Measurements from ENCODE around the gene OR11H7. TPM values are rescaled to one million over a fixed set of nuclear protein-coding genes. Genes with fewer than 3 reads are reported as not detected.
A peak's percentile ranks its signal among the peaks of the same experiment; 100 is the strongest.

The OR11H7 gene
- total and polyA plus RNA-seq, 2 of the 4 experiments (the other 2 are of a cell fraction) = not detected

- H3K4me1 ChIP-seq (ENCODE audit: control insufficient read depth, insufficient read depth, low read length) = no peaks in the 10 kb centered on the region
- H2AFZ ChIP-seq (replicated peaks; ENCODE audit: low read length, poor library complexity) = no peak overlapping the region
- no peak overlapping the region for H2AK5ac ChIP-seq (ENCODE audit: low read depth, low read length)
- no peaks in the 10 kb centered on the region for H4K20me1 ChIP-seq (ENCODE audit: insufficient read depth, low read length)
- no peak overlapping the region for H4K8ac ChIP-seq (ENCODE audit: low read depth in 2 of 2, low read length in 2 of 2)
- DNase-seq (no peak), ATAC-seq (ENCODE audit: low read depth) (no peak)
- H2BK15ac ChIP-seq (ENCODE audit: low read depth, low read length) = no peak overlapping the region
- H3K4me2 ChIP-seq (ENCODE audit: low read depth, low read length) = no peak overlapping the region
- H3K9me1 ChIP-seq (ENCODE audit: insufficient read depth, low read length) = no peaks in the 10 kb centered on the region
- no peak overlapping the region for H2BK20ac ChIP-seq (ENCODE audit: low read depth, low read length)
- H3K36me3 ChIP-seq (ENCODE audit: control insufficient read depth, insufficient read depth, low read length) = no peaks in the 10 kb centered on the region
- H3K9ac ChIP-seq (ENCODE audit: low read depth, low read length) = no peak overlapping the region
- H2BK120ac ChIP-seq (ENCODE audit: low read depth, low read length) = no peak overlapping the region
- in situ Hi-C loops (cut with MboI; ENCODE audit: low sequenced_read_pairs) (no loop called here), intact Hi-C loops (cut with micrococcal nuclease) (no loop called here), dilution Hi-C loops (cut with HindIII; ENCODE audit: low sequenced_read_pairs, unreplicated experiment) (no loop called here)
- H3K79me1 ChIP-seq (ENCODE audit: low read depth in 1 of 2, low read length in 2 of 2) = no peaks in the 10 kb centered on the region
- H4K5ac ChIP-seq (ENCODE audit: low read depth, low read length) = no peak overlapping the region
- H3K4ac ChIP-seq (ENCODE audit: low read depth, low read length) = no peak overlapping the region
- no peak overlapping the region for H3K56ac ChIP-seq (ENCODE audit: extremely low read depth, insufficient read depth, low read length)
- ChIA-PET POLR2A (ENCODE audit: unreplicated experiment) (no interaction called here), CTCF (interaction anchor here (0.6 kb wide), 1 partner anchor 276 kb away, joined by 3 read pairs; no protein-coding TSS in a partner anchor)
- no CpG with 5 or more reads among the region's 2 CpGs for WGBS, 2 experiments (ENCODE audit: extremely low coverage in 2 of 2, insufficient read length in 1 of 2)
- no peaks in the 10 kb centered on the region for H3K27me3 ChIP-seq (ENCODE audit: control insufficient read depth, insufficient read depth, low read length)
- H3K27ac ChIP-seq (ENCODE audit: insufficient read depth, low read length) = no peak overlapping the region
- H3K23ac ChIP-seq (ENCODE audit: low read depth, low read length) = no peak overlapping the region
- no peak overlapping the region for H4K91ac ChIP-seq (ENCODE audit: insufficient read depth, low read depth, low read length)
- TF ChIP-seq USF2 (IDR thresholded peaks at IDR 0.05; ENCODE audit: low read depth, low read length) (no peak), SMC3 (IDR thresholded peaks at IDR 0.05; ENCODE audit: low read depth, low read length) (no peak), MAZ (IDR thresholded peaks at IDR 0.05; ENCODE audit: borderline replicate concordance, low read depth, low read length) (no peak), CEBPB (IDR thresholded peaks at IDR 0.05; ENCODE audit: low read depth, low read length) (peak; percentile 12; the same call in 1 of the 2 replicates), CHD1 (IDR thresholded peaks at IDR 0.05; ENCODE audit: low read depth, low read length) (no peak), POLR2A (IDR thresholded peaks at IDR 0.05; ENCODE audit: low read depth, low read length) (no peak)
- no peaks in the 10 kb centered on the region for H3K9me3 ChIP-seq (ENCODE audit: control insufficient read depth, insufficient read depth, low read length)
- no peak overlapping the region for H3K18ac ChIP-seq (ENCODE audit: low read depth, low read length)
- no peak overlapping the region for H3K4me3 ChIP-seq (ENCODE audit: insufficient read depth, low read depth, low read length)
- no peak overlapping the region for H2BK5ac ChIP-seq (ENCODE audit: low read depth, low read length, poor library complexity, severe bottlenecking)
- no peak overlapping the region for H3K14ac ChIP-seq (replicated peaks; ENCODE audit: low read depth, low read length)
- no peak overlapping the region for H2AK9ac ChIP-seq (replicated peaks; ENCODE audit: low read depth, low read length, poor library complexity)
- no TSS peak for BruUV-seq (replicated peaks)
Measured at GRCh38 chr14:20215196-20215595, 13.6 kb upstream of the OR11H7 start.
